NCI-H345 treated with DMSO at 0.1 percent for 48 hours (cell line): ENCODE data around the gene VWC2L.

Experiments
- DNase-seq: peaks from one replicate; lab custom pipeline; 2025; ENCODE audit not compliant: unreplicated experiment; lab: John Stamatoyannopoulos, UW

Gene VWC2L

DNA sequence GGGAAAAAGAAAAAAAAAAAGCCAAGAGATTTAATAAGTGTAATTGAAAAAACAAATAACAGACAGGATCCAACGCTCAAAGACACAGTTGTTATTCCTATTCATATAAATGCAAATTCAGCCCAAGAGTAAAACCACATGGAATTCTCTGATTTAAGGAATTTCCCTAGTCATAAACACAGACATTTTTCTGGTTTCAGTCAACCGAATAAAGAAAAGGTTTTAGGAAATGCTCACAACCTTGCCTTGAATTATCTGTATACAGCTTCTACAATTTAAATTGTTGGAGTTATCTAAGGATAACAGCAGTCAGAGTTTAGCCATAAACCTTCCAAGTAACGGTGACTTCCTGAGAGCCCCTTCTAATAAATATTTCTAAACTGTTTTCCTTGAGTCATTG is 122.7 kb downstream of the VWC2L start:
- DNase-seq = no peak

DNA sequence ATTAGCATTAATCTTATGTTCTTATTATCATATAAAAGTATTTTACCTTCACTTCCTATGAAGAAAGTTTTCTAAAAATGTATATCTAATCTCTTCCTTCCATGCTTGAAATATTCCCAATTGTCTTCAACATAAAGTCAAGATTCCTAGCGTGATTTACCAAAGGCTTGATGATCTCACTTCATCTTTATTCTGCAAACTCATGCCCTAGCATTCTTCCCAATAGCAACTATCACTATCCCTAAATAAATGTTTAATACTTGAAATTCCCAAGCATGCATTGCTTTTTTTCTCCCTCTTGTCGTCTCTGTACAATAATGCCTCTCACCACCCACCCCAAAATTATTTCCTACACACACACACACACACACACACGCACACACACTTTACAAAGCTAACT is 125.8 kb downstream of the VWC2L start:
- DNase-seq = no peak

- DNase-seq = peak; percentile 0
These were observed 127.1 kb downstream of the VWC2L start for GRCh38 chr2:214537929-214538328.

GRCh38 chr2:214542295-214542694 is 131.4 kb downstream of the VWC2L start:
- no peak for DNase-seq

GRCh38 chr2:214542866-214543265 is 132.0 kb downstream of the VWC2L start:
- DNase-seq = no peak

GRCh38 chr2:214543386-214543955 is 132.6 kb downstream of the VWC2L start:
- DNase-seq = peak; percentile 74

DNA sequence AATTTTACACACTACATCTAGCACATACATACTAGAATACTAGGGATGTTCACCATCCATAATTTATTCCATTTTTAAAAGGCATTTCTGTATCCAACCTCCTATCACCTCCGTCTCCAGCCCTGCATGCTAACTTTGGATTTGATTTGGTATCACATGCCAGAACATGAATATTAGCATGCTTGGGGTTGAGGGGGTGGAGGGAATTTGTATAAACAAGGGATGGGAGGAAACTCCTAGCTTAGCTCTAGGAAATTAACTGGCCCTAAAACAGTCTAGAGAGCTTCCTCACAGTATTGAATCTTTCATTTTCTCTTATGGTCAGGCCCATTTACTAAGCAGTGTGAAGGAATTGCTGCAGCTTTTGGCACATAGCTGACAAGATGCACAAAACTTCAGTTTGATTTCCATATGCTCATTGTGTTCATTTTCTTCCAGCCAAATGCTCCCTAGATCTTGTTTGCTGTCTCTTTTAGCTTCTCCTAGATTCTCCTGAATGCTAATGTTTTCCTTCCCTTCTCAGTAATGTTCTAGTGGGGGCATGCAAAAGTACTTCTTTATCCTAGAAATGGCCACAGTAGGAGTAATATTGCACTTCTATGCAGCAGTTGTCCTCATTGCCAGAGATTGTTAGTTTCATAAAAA is 135.2 kb downstream of the VWC2L start:
- no peak for DNase-seq

GRCh38 chr2:214547931-214548330 is 137.1 kb downstream of the VWC2L start:
- DNase-seq = no peak

DNA sequence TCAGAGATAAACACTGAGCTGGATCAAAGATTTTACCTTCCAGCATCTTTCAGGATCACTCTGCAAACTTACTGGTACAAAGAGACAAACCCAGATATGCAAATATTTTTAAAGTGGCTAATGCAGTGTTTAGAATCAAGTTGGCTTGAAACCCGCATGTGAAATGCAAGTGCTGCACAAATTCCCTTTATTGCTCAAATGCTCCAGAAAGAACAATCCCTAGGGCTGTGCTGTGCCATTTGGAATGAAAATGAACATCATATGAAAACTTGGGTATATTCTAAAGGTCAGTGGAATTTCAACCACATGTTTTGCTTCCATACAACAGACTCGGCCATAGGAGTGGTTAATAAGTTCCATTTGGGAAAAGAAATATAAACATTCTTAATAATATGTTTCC is 139.1 kb downstream of the VWC2L start:
- no peak for DNase-seq

DNA sequence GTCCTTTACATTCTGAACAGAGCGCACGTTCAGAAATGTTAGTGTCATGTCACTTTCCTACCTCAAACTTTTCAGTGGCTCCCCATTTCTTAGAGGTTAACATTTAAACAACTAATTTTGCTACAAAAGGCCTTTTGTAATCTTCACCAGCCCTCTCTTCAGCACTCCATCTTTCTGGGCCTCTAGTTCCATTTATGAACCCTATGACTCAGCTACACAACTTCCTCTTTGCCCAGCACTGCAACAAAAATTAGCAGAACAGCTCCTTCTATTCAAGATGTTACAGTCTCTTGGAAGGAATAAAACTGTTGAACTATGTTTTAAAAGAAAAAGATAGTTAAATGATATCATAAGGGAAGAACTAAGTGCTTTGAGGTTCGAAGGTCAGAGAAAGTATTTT is 139.9 kb downstream of the VWC2L start:
- DNase-seq = no peak

DNA sequence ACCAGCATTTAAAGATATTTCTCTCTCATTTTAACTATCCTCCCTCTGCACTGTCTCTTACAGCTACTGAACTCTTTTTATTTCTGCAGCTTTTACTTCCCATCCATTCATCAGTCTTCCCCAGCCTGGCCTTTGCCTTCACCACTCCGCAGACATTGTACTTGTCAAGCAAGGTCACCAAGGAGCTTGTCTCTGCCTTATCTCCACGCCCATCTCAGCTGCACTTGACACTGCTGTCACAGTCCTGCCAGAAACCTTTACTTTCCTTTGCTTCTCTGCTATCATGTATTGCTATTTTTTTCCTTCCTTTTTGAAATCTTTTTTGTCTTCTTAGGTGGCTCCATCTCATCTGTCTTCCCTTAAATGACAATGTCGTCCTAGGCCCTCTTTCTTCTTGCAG is 147.0 kb downstream of the VWC2L start:
- DNase-seq = no peak

DNA sequence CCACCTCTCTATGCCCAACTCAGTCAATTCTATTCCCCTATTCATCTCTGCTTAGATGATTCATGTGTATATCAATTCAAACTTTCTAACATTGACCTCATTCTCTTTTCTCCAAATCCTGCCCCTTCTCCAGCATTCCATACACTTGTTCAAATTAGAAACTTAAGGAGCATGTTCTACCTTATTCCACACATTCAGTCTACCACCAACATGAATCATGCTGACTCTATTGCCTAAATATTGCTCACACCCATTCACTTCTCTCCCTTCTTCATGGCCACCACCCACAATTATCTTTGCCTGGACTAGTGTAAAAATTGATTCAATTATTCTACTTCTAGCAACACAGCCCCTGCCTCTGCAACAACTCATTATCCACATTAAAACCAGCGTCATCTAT is 147.5 kb downstream of the VWC2L start:
- DNase-seq = no peak

DNA sequence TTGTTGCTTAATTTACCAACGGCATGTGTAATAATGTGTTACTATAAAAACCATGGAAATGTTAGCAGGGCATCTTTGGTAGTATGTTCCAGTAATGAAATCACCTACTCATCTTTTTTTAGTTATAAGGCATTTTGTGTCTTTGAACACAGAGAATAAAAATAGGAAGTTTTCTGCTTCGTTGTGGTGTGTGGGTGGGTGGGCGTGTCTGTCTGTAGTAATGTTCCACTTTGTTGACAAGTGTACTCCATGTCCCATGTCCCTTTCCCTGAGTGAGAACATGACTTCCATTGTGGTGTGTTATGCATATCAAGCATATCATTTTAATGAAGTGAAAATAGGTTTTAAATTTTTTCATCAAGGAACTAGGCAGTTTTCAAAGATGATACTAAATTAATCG is 149.3 kb downstream of the VWC2L start:
- no peak for DNase-seq

DNA sequence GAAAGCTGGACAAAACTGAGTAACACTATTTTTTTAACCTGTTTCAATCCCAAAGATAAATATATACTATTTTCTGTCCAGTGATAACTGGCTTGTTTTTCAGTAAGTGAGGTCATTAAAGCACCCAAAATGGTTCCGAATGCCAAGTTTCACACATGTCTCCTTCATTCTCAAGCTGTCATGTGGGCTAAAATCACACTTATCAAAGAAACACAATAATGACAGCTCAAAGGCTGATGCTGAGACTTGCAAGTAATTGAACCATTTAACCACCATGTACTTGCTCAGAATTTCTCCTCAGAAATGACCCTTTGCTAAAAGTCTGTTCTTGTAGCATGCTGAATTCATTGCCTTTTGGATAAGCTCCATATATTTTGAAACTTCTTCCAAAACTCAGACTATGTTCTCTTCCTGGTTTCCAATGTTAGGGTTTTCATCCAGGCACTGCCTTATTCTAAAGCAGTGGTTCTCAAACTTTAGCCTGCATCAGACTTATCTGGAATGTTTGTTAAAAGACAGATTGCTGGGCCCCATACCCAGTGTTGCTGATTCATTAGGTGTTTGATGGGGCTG is 149.8 kb downstream of the VWC2L start:
- no peak for DNase-seq

- DNase-seq = no peak
These were observed 154.4 kb downstream of the VWC2L start for GRCh38 chr2:214565246-214565645.

GRCh38 chr2:214566457-214566856 is 155.6 kb downstream of the VWC2L start:
- no peak for DNase-seq

- DNase-seq = no peak
These were observed 158.7 kb downstream of the VWC2L start for GRCh38 chr2:214569419-214570035.

DNA sequence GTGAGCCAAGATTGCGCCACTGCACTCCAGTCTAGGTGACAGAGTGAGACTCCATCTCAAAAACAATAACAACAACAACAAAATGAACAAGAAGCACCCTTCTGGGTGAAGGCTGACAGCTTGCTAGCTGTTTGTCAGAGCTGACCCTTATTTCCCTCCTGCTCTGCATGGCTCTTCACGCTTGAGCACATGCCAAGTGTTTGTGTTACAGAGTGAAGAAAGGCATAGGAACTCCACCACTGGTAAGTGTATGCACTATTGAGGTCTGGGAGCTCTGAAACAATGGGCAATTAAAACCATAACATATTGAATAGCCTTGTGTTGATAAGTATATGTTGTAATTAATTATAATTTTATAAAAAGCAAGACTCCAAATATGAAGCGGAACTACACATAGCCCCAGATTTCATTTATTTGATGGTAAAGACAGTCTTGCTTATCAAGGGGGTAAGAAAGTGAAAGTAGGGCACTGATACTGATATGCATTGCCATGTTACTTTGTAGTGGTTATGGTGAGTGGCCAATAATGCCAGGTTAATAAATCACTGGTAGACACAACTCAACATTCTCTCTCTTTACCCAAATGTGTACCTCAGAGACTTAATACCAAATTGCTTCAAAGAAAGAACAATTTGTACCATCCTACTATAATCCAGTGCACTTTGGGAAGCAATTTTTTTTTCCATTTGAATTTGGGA is 163.4 kb downstream of the VWC2L start:
- DNase-seq = peak; percentile 37

DNA sequence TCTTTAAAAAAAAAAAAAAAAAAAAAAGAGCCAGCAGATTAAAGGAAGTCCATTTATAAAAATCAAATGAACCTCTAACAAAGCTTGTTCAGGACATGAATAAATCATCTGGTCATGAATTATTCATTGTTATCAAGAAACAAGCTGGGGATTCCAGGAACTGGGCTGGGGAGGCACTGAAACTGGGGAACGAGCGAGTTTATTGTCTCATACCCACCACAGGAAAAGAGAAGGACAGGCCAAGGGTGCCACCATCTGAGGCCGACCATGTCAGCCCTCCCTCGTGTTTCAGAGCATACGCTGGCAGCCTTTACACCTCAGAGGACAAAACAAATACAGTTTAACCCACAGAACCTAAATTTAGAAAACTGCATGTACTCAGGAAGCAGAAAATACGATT is 164.2 kb downstream of the VWC2L start:
- DNase-seq = no peak

DNA sequence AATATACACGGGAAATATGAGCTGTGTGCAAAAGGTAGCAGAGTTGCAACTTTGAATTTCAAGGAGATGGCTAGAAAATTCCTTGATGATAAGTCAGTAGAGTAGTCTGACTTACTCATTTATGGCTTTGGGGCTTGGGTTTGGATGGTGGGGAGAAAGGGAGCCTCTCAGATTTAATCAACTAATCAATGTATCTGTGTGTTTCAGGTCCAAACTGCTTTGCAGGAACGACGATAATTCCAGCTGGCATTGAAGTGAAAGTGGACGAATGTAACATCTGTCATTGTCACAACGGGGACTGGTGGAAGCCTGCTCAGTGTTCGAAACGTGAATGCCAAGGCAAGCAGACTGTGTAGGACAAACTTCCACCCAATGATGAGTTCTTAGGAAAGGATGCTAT is 164.6 kb downstream of the VWC2L start:
- no peak for DNase-seq

GRCh38 chr2:214577769-214578168 is 166.9 kb downstream of the VWC2L start:
- DNase-seq = no peak

DNA sequence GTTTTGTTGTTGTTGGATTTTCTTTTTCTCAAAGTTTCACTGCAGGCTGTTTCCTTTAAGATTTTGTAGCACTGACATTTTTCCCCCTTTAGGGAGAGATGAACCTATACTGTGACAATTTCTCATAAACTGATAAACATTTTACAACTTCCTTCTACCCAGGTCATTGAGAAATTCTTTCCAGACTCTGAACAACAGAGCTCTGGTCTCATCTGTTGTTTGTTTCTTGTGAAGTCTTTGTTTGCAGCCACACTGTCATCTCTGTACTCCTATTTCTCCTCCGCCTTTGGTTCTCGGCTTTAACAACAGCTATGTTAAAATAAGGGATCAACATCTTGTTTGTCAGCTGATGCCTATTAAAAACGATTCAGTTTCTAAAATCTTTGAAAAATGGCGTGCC is 167.6 kb downstream of the VWC2L start:
- no peak for DNase-seq
